GM12892 (cell line): ENCODE measurements around the gene KCNMB3.

Experiments
- POLR2A ChIP-seq: IDR thresholded peaks from 2 replicates; pipeline ENCODE4 v1.6.1; 2011; ENCODE audit warnings: low read depth, low read length, control low read depth
- POLR2AphosphoS5 ChIP-seq: IDR thresholded peaks from 2 replicates; pipeline ENCODE4 v1.6.1; 2011; ENCODE audit warnings: low read depth, low read length, control low read depth
- TAF1 ChIP-seq: IDR thresholded peaks from 2 replicates; pipeline ENCODE4 v1.6.1; 2011; ENCODE audit warnings: low read depth, mild to moderate bottlenecking, control low read depth, low read length, borderline replicate concordance

DNA sequence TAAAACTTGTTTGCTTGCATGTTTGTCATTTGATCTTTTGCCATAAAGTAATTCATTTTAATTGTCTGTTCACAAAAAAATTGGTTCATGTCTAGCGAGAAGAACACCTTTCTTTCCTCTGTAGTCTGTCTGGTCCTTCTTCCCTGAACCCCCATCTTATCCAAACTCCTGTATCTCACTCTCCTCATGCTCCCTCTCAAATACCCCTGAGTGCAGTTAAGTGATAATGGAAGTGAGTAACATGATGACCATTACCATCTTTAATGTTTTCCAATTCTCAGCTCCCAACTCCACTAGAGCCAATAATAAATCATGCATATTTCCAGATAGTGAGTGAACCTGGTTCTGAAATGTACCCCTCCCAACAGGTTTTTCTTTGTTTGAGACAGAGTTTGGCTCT is 14.2 kb upstream of the KCNMB3 start:
- TF ChIP-seq POLR2A = no peak
- no peak for TF ChIP-seq POLR2AphosphoS5
- TF ChIP-seq TAF1 = no peak
